H9 (cell line): ENCODE data around the gene BBC3. TPM values are rescaled to one million over a fixed set of nuclear protein-coding genes. Genes with fewer than 3 reads are reported as not detected.

Experiments used
- DNase-seq: peaks from one replicate; pipeline ENCODE4 v3.0.0-alpha.2; 2017
- H2AFZ ChIP-seq: one replicate; pipeline ENCODE4 v1.6.1; 2013; ENCODE audit warnings: mild to moderate bottlenecking, low read length, control low read depth, moderate library complexity
- H2AK5ac ChIP-seq: 2 replicates; pipeline ENCODE4 v1.6.1; 2013; ENCODE audit warnings: low read length, control low read depth, mixed read lengths; ENCODE audit not compliant: insufficient read length
- H2BK120ac ChIP-seq: one replicate; pipeline ENCODE4 v1.6.1; 2013; ENCODE audit warnings: low read depth, mild to moderate bottlenecking, low read length, control low read depth, inconsistent platforms; ENCODE audit not compliant: poor library complexity, severe bottlenecking
- H2BK12ac ChIP-seq: 2 replicates; pipeline ENCODE4 v1.6.1; 2013; ENCODE audit warnings: low read length, control low read depth, mixed read lengths, low read depth; ENCODE audit not compliant: insufficient read length
- H2BK15ac ChIP-seq: 2 replicates; pipeline ENCODE4 v1.6.1; 2013; ENCODE audit warnings: low read depth, low read length, control low read depth
- H2BK20ac ChIP-seq: one replicate; pipeline ENCODE4 v1.6.1; 2013; ENCODE audit warnings: low read depth, mild to moderate bottlenecking, low read length, control low read depth, inconsistent platforms; ENCODE audit not compliant: poor library complexity, severe bottlenecking
- H2BK5ac ChIP-seq: 2 replicates; pipeline ENCODE4 v1.6.1; 2013; ENCODE audit warnings: low read length, control low read depth, mixed read lengths; ENCODE audit not compliant: insufficient read length
- H3K14ac ChIP-seq: 2 replicates; pipeline ENCODE4 v1.6.1; 2013; ENCODE audit warnings: low read length, control low read depth; ENCODE audit not compliant: insufficient read depth
- H3K18ac ChIP-seq: 2 replicates; pipeline ENCODE4 v1.6.1; 2013; ENCODE audit warnings: low read depth, mild to moderate bottlenecking, mixed read lengths, low read length, control low read depth; ENCODE audit not compliant: insufficient read length
- H3K23ac ChIP-seq: 2 replicates; pipeline ENCODE4 v1.6.1; 2013; ENCODE audit warnings: low read length, control low read depth, mixed read lengths, low read depth; ENCODE audit not compliant: insufficient read length
- H3K23me2 ChIP-seq: 2 replicates; pipeline ENCODE4 v1.6.1; 2013; ENCODE audit warnings: low read depth, mild to moderate bottlenecking, mixed read lengths, low read length, control low read depth; ENCODE audit not compliant: insufficient read length, poor library complexity, severe bottlenecking
- H3K27ac ChIP-seq: 2 replicates; pipeline ENCODE4 v1.5.1; 2013; ENCODE audit warnings: low read length, control low read depth, mixed read lengths, low read depth; ENCODE audit not compliant: insufficient read length
- H3K27me3 ChIP-seq: 2 replicates; pipeline ENCODE4 v1.6.1; 2013; ENCODE audit warnings: low read length, control low read depth, inconsistent platforms; ENCODE audit not compliant: insufficient read depth
- H3K4ac ChIP-seq: 2 replicates; pipeline ENCODE4 v1.6.1; 2013; ENCODE audit warnings: low read depth, mild to moderate bottlenecking, control low read depth, inconsistent platforms, low read length, moderate library complexity
- H3K4me1 ChIP-seq: 2 replicates; pipeline ENCODE4 v1.6.1; 2013; ENCODE audit warnings: low read length, control low read depth, inconsistent platforms; ENCODE audit not compliant: insufficient read depth
- H3K4me2 ChIP-seq: 2 replicates; pipeline ENCODE4 v1.6.1; 2013; ENCODE audit warnings: low read length, control low read depth, mixed read lengths; ENCODE audit not compliant: insufficient read length, insufficient read depth
- H3K56ac ChIP-seq: 2 replicates; pipeline ENCODE4 v1.6.1; 2013; ENCODE audit warnings: low read depth, mild to moderate bottlenecking, mixed read lengths, low read length, control low read depth; ENCODE audit not compliant: insufficient read length
- H3K79me1 ChIP-seq: 2 replicates; pipeline ENCODE4 v1.6.1; 2013; ENCODE audit warnings: low read depth, mild to moderate bottlenecking, moderate library complexity, low read length, control low read depth, inconsistent platforms; ENCODE audit not compliant: insufficient read depth, poor library complexity, severe bottlenecking
- H3K79me2 ChIP-seq: 2 replicates; pipeline ENCODE4 v1.6.1; 2013; ENCODE audit warnings: low read length, control low read depth, inconsistent platforms; ENCODE audit not compliant: insufficient read depth
- H3K9ac ChIP-seq: 2 replicates; pipeline ENCODE4 v1.6.1; 2013; ENCODE audit warnings: low read length, control low read depth, mixed read lengths; ENCODE audit not compliant: insufficient read length; ENCODE audit errors: extremely low read depth
- H3K9me3 ChIP-seq: one replicate; pipeline ENCODE4 v1.6.1; 2013; ENCODE audit warnings: low read depth, low read length, inconsistent platforms; ENCODE audit not compliant: control insufficient read depth
- H3T11ph ChIP-seq: one replicate; pipeline ENCODE4 v1.6.1; 2013; ENCODE audit warnings: mild to moderate bottlenecking, low read length, control low read depth, inconsistent platforms
- H4K20me1 ChIP-seq: one replicate; pipeline ENCODE4 v1.6.1; 2013; ENCODE audit not compliant: control insufficient read depth, insufficient read length, insufficient read depth
- H4K5ac ChIP-seq: 2 replicates; pipeline ENCODE4 v1.6.1; 2013; ENCODE audit warnings: low read depth, mild to moderate bottlenecking, mixed read lengths, low read length, control low read depth; ENCODE audit not compliant: insufficient read length
- H4K8ac ChIP-seq: replicated peaks from 2 replicates; pipeline ENCODE4 v1.6.1; 2013; ENCODE audit warnings: low read length, control low read depth, mixed read lengths, low read depth; ENCODE audit not compliant: insufficient read length
- H4K91ac ChIP-seq: 2 replicates; pipeline ENCODE4 v1.6.1; 2013; ENCODE audit warnings: low read depth, mild to moderate bottlenecking, moderate library complexity, mixed read lengths, low read length, control low read depth; ENCODE audit not compliant: insufficient read length
- H3K27ac Mint-ChIP-seq, 3 experiments: 2 replicates in 2 of 3; 3 replicates in 1 of 3; pipeline ENCODE4 v1.8.0; 2020 to 2021; ENCODE audit warnings: mixed read lengths in 3 of 3, mild to moderate bottlenecking in 1 of 3, moderate library complexity in 1 of 3
- H3K27me3 Mint-ChIP-seq: 2 replicates; pipeline ENCODE4 v1.8.0; 2021; ENCODE audit warnings: low read depth, mild to moderate bottlenecking, moderate library complexity, mixed read lengths
- H3K36me3 Mint-ChIP-seq, 3 experiments: 2 replicates in 2 of 3; 3 replicates in 1 of 3; pipeline ENCODE4 v1.8.0; 2020 to 2021; ENCODE audit warnings: low read depth in 3 of 3, mixed read lengths in 3 of 3; ENCODE audit not compliant: insufficient read depth in 1 of 3
- H3K4me1 Mint-ChIP-seq, 2 experiments: 2 replicates each; pipeline ENCODE4 v1.8.0; 2020; ENCODE audit warnings: mixed read lengths in 2 of 2
- H3K4me3 Mint-ChIP-seq, 2 experiments: 2 replicates in 1 of 2; 3 replicates in 1 of 2; pipeline ENCODE4 v1.8.0; 2020 to 2021; ENCODE audit warnings: mild to moderate bottlenecking in 2 of 2, mixed read lengths in 2 of 2, moderate library complexity in 1 of 2
- H3K9me3 Mint-ChIP-seq, 2 experiments: 2 replicates in 1 of 2; 3 replicates in 1 of 2; pipeline ENCODE4 v1.8.0; 2020; ENCODE audit warnings: mild to moderate bottlenecking in 2 of 2, mixed read lengths in 2 of 2, moderate library complexity in 1 of 2
- CTCF ChIP-seq: fragments of 200-600 bp; sonication (generic); conservative IDR thresholded peaks from 3 replicates; pipeline ENCODE4 v1.8.0; 2021; ENCODE audit warnings: antibody characterized with exemption, mild to moderate bottlenecking
- WGBS: extraction: QIAGEN DNeasy Blood & Tissue Kit; methylation state at CpG from one replicate; pipeline ENCODE4 v1.1.7; 2013; ENCODE audit warnings: missing lambda C conversion rate, low lambda C conversion rate, mixed read lengths; ENCODE audit not compliant: insufficient read length; ENCODE audit errors: extremely low coverage; 5-methylcytosine and 5-hydroxymethylcytosine counted together
- total RNA-seq: library from RNA; stranded (reverse); gene quantifications from 2 replicates; pipeline ENCODE4 v1.2.1, GENCODE V29; 2021

The BBC3 gene
- total RNA-seq, 1 experiment from 2014 or later = 23.2 TPM

- H3K14ac ChIP-seq = no peak overlapping the region
- no peak for DNase-seq
- peaks cover 13 to 22% of the 10 kb centered on the region in 2 experiments for H3K4me1 Mint-ChIP-seq
- no peak overlapping the region for H2BK20ac ChIP-seq
- no CpG with 5 or more reads among the region's 16 CpGs for WGBS
- no peak overlapping the region for H2BK5ac ChIP-seq
- H3K9ac ChIP-seq = no peak overlapping the region
- H2BK12ac ChIP-seq = no peak overlapping the region
- H4K5ac ChIP-seq = no peak overlapping the region
- no peak overlapping the region for H3T11ph ChIP-seq
- H3K23me2 ChIP-seq = peaks cover 14% of the 10 kb centered on the region
- no peak overlapping the region for H3K27ac ChIP-seq
- no peaks in the 10 kb centered on the region for H3K9me3 ChIP-seq
- H4K8ac ChIP-seq = no peak overlapping the region
- no peak overlapping the region for H3K4ac ChIP-seq
- no peaks in the 10 kb centered on the region for H3K79me1 ChIP-seq
- H3K27ac Mint-ChIP-seq = no peak overlapping the region; a peak in 2 of 7 replicates
- peak overlapping the region; percentile 60 to 77 for H3K4me3 Mint-ChIP-seq
- no peak overlapping the region for H3K23ac ChIP-seq
- peak overlapping the region; percentile 81 for H3K4me2 ChIP-seq
- no peak overlapping the region for H3K18ac ChIP-seq
- no peak overlapping the region for H3K56ac ChIP-seq
- no peaks in the 10 kb centered on the region for H3K79me2 ChIP-seq
- H2AFZ ChIP-seq = no peak overlapping the region
- no peak for TF ChIP-seq CTCF
- peaks cover 2% of the 10 kb centered on the region; the same call in 1 of the 2 replicates for H3K27me3 ChIP-seq
- H2AK5ac ChIP-seq = no peak overlapping the region
- H3K27me3 Mint-ChIP-seq = peaks cover 28% of the 10 kb centered on the region
- no peak overlapping the region for H2BK120ac ChIP-seq
- no peaks in the 10 kb centered on the region; a peak in 1 of 7 replicates for H3K36me3 Mint-ChIP-seq
- H4K20me1 ChIP-seq = no peaks in the 10 kb centered on the region
- H3K4me1 ChIP-seq = peaks cover 3% of the 10 kb centered on the region; the same call in 1 of the 2 replicates
- H3K9me3 Mint-ChIP-seq = peaks cover 0 to 3% of the 10 kb centered on the region in 2 experiments; a peak in 2 of 5 replicates
- H2BK15ac ChIP-seq = no peak overlapping the region
- H4K91ac ChIP-seq = no peak overlapping the region
Measured at GRCh38 chr19:47239152-47239551, 8.2 kb upstream of the BBC3 start.
